Ascending aorta (tissue), 2 donors: ENCODE measurements around the gene LMF2. TPM values are rescaled to one million over a fixed set of nuclear protein-coding genes. Genes with fewer than 3 reads are reported as not detected.

Experiments used
- DNase-seq, 2 donors: peaks; one replicate each; pipeline ENCODE4 v3.0.0-alpha.2; 2019; ENCODE audit warnings: low spot score in 2 of 2
- H3K27ac ChIP-seq, 2 donors: fragments of 200-600 bp; sonication (generic); one replicate each; pipeline ENCODE4 v1.5.1; 2016 to 2017; ENCODE audit warnings: mild to moderate bottlenecking in 1 of 2
- H3K27me3 ChIP-seq: fragments of 200-600 bp; sonication (generic); one replicate; pipeline ENCODE4 v1.5.1; 2017
- H3K36me3 ChIP-seq, 2 donors: fragments of 200-600 bp; sonication (generic); one replicate each; pipeline ENCODE4 v1.5.1; 2016
- H3K4me1 ChIP-seq, 2 donors: fragments of 200-600 bp; sonication (generic); one replicate each; pipeline ENCODE4 v1.5.1; 2016 to 2017; ENCODE audit warnings: mild to moderate bottlenecking in 1 of 2
- H3K4me3 ChIP-seq, 2 donors: fragments of 200-600 bp; sonication (generic); one replicate each; pipeline ENCODE4 v1.5.1; 2016 to 2017; ENCODE audit warnings: mild to moderate bottlenecking in 1 of 2
- H3K9me3 ChIP-seq, 2 donors: fragments of 200-600 bp; sonication (generic); one replicate each; pipeline ENCODE4 v1.5.1; 2016
- intact Hi-C: fragments of 100-400 bp; cut with DNase I; formaldehyde crosslinking; loops from one replicate; pipeline ENCODE4 v1.15.1; 2023
- total RNA-seq: library from RNA; depleted of rRNA; stranded (reverse); fragments of >200 nt; gene quantifications from one replicate; pipeline ENCODE4 v1.1.0, GENCODE V29; 2016
- TF ChIP-seq, protein P1 (sequence below), 3 experiments: fragments of 200-600 bp in 2 of 3; fragments of 450-650 bp in 1 of 3; sonication (generic) in 2 of 3; IDR thresholded peaks; one replicate each; pipeline ENCODE4 v1.5.1; 2016 to 2019; ENCODE audit warnings: antibody characterized with exemption in 3 of 3, mild to moderate bottlenecking in 1 of 3, moderate library complexity in 1 of 3

The LMF2 gene
- total RNA-seq, 1 donor from 2014 or later = 119 TPM

DNA sequence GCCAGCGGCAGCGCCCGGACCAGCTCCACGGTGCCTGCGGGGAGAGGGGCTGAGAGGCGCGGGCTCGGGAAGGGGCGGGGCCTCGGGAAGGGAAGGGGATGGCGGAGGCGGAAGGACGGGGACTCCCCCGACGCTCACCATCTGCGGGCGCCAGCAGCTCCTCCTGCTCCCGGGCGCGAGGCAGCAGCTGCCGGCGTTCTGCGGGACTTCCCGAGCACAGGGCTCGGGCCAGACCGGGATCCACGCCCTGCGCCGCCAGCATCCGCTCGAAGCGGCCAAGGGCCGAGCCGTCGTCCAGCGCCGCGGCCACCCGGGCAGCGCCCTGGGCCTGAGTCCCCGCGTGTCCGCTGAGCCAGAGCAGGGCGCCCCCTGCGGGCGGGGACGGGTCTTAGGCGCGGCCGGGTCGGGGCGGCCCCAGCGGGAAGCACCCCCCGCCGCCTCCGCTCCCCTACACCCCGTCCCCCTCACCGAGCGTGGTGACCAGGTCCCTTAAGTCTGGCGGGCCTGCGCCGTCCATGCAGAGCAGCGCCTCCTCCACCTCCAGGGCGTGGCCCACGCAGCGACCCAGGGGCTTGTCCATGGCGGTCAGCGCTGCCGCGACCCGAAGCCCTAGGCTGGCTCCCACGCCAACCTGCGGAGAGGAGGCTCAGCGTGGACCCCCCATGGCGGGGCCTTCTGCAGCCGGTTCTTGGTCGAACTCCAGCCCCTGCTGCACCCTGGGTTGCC, 18.8 kb upstream of the LMF2 start:
- peak in 1 of 2 donors; percentile 87 for DNase-seq
- peak overlapping the region; percentile 75 to 79 for H3K4me3 ChIP-seq
- H3K4me1 ChIP-seq = peaks cover 8 to 28% of the 10 kb centered on the region in 2 donors
- no peaks in the 10 kb centered on the region for H3K9me3 ChIP-seq
- peaks cover 3% of the 10 kb centered on the region for H3K27me3 ChIP-seq
- intact Hi-C loops = loop anchor here (1.0 to 5.0 kb wide), 2 partner anchors 36 to 101 kb away; partner anchors contain the start of genes ARSA and SYCE3
- TF ChIP-seq, protein P1, sequence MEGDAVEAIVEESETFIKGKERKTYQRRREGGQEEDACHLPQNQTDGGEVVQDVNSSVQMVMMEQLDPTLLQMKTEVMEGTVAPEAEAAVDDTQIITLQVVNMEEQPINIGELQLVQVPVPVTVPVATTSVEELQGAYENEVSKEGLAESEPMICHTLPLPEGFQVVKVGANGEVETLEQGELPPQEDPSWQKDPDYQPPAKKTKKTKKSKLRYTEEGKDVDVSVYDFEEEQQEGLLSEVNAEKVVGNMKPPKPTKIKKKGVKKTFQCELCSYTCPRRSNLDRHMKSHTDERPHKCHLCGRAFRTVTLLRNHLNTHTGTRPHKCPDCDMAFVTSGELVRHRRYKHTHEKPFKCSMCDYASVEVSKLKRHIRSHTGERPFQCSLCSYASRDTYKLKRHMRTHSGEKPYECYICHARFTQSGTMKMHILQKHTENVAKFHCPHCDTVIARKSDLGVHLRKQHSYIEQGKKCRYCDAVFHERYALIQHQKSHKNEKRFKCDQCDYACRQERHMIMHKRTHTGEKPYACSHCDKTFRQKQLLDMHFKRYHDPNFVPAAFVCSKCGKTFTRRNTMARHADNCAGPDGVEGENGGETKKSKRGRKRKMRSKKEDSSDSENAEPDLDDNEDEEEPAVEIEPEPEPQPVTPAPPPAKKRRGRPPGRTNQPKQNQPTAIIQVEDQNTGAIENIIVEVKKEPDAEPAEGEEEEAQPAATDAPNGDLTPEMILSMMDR (IDR thresholded peaks at IDR 0.05) = peak; percentile 38 to 57 (median 48)
- H3K27ac ChIP-seq = peak overlapping the region; percentile 85 to 93
- H3K36me3 ChIP-seq = peaks cover 8 to 29% of the 10 kb centered on the region in 2 donors

DNA sequence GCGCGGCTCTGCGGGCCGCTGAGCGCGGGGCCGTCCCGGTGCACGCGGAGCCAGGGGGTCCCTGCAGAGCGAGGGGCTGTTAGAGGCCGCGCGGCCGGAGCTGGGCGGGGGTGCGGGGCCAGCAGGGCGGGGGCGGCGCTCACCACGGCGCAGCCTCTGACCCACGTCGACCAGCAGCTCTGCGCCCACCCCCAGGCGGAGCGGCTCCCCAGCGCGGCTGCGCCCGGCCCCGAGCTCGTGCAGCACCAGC, 18.3 kb upstream of the LMF2 start:
- DNase-seq = no peak
- H3K36me3 ChIP-seq = peaks cover 13 to 34% of the 10 kb centered on the region in 2 donors
- H3K27me3 ChIP-seq = no peaks in the 10 kb centered on the region
- H3K9me3 ChIP-seq = no peaks in the 10 kb centered on the region
- H3K4me1 ChIP-seq = peaks cover 6 to 23% of the 10 kb centered on the region in 2 donors
- H3K27ac ChIP-seq = peak overlapping the region; percentile 85 to 93
- peak overlapping the region; percentile 75 to 79 for H3K4me3 ChIP-seq
- intact Hi-C loops = loop anchor here (1.0 to 5.0 kb wide), 4 partner anchors 17 to 102 kb away; partner anchors contain the start of genes ARSA, CHKB, NCAPH2 and SYCE3
- TF ChIP-seq, protein P1 (IDR thresholded peaks at IDR 0.05) = no peak

DNA sequence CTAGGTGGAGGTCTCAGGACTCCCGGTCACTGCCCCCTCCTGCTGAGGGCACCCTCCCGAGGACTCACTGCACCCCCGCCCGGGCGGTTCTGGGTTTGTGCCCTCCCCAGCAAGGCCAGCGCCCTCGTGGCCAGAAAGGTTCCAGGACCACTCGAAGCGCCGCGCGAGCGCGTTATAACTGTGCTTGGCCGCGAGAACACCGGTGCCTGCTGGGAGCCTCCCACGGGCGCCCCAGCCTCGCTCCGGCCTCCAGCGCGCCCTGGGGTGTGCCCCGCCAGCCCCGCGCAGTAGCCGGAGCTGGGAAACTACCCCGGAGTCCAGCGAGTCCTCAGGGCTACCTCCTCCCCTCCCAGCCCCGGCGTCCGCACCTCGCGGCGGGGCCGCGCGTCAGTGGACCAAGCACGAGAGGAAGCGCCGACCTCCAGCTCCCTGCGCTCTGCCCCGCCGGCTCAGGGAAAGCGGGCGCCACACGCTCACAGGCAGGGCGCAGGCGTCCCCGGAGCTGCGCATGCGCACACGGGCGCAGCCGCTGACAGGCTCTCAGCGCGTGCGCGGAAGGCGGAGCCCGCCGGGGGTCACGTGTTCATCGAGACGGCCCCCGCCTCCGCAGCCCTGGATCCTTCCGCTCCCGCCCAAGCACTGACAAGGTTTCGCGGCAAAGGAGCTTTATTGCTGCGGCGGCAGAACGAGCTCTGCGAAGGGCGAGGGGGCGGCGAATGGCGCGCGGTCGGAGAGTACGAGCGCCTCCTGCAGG, 17.8 kb upstream of the LMF2 start, which contains the start of gene SCO2:
Gene SCO2 (minus strand): TSS at position 495 of the 754 bp plus-strand sequence. CDS start 1,187 bp downstream, outside the sequence.
- no peaks in the 10 kb centered on the region for H3K27me3 ChIP-seq
- H3K36me3 ChIP-seq = peaks cover 13 to 35% of the 10 kb centered on the region in 2 donors
- peak within 1 kb of the TSS; percentile 85 to 93 for H3K27ac ChIP-seq
- peak; percentile 77 to 97 for DNase-seq
- TF ChIP-seq, protein P1 (IDR thresholded peaks at IDR 0.05) = peak; percentile 47 to 54 (median 54)
- H3K4me1 ChIP-seq = peaks cover 6 to 19% of the 10 kb centered on the region in 2 donors
- H3K9me3 ChIP-seq = no peaks in the 10 kb centered on the region
- intact Hi-C loops = loop anchor here (1.0 to 5.0 kb wide), 3 partner anchors 17 to 102 kb away; partner anchors contain the start of genes ARSA, CHKB and NCAPH2
- H3K4me3 ChIP-seq = peak within 1 kb of the TSS; percentile 75 to 79

DNA sequence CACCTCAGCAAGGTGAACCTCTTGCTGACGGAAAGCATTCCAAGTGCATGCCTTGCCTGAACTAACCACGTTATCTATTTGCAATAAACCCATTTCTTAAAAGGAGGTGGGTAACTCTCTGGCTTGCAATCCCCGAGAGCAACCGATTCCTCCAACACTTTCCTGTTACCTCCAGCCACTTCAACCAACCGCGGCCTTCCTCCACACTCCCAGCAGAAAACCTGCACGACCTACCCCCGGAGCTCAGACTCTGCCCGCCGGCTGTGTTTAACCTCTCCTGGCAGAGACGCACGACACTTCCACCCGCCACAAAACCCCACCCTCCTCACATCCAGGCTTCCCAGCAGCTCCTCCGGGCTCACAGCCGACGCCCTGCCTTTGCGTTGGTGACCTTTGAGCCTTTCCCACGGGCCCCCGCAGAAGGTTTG, 17.2 kb upstream of the LMF2 start:
- peak overlapping the region; percentile 75 to 79 for H3K4me3 ChIP-seq
- H3K4me1 ChIP-seq = peaks cover 6 to 18% of the 10 kb centered on the region in 2 donors
- TF ChIP-seq, protein P1 (IDR thresholded peaks at IDR 0.05) = no peak
- H3K9me3 ChIP-seq = no peaks in the 10 kb centered on the region
- intact Hi-C loops = loop anchor here (1.0 to 5.0 kb wide), 3 partner anchors 16 to 103 kb away; partner anchors contain the start of genes ARSA, CHKB and NCAPH2
- H3K36me3 ChIP-seq = peaks cover 14 to 35% of the 10 kb centered on the region in 2 donors
- peak overlapping the region; percentile 85 to 93 for H3K27ac ChIP-seq
- H3K27me3 ChIP-seq = no peaks in the 10 kb centered on the region
- no peak for DNase-seq

DNA sequence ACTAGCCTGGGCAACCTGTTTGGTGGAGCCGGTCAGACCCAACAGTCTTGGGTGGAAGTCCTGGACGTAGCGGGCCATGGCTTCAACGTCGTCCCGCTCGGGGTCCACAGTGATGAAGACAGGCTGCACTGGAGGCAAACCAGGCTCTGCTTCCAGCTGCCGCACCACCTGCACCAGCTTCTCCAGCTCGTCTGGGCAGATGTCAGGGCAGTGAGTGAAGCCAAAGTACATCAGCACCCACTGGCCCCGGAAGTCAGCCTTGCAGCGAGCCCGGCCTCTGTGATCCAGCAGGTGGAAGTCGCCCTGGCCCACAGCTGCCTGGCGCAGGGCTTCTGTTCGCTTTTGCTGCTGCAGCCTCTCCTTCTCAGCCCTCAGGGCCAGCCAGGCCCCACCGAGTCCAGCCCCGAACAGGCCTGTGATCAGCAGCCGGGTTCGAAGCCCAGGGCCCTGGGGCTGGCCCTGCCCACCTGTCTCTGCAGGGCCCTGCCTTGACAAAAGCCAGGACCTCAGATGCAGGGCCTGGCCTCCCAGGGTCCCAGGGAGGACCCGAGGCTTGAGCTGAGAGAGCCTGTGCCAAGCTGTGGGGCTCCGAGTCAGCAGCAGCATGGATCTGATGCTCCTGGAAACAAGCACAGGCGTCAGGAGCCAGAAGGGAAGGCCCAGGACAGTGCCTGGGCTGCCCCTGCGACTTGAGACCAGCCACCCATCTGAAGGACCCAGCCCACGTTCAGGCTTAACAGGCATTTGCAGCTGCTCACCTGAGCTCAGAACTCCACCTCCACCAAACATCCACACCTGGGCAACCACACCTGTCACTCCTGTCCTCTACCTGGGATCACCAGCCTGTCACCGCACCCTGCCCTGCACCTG, 16.5 kb upstream of the LMF2 start:
- Histone ChIP-seq H3K4me3 (peak overlapping the region; percentile 75 to 79), H3K36me3 (peaks cover 21 to 42% of the 10 kb centered on the region in 2 donors), H3K27me3 (no peaks in the 10 kb centered on the region), H3K9me3 (no peaks in the 10 kb centered on the region), H3K27ac (no peak overlapping the region), H3K4me1 (peaks cover 6 to 16% of the 10 kb centered on the region in 2 donors)
- DNase-seq = no peak
- intact Hi-C loops = no loop called here
- TF ChIP-seq, protein P1 (IDR thresholded peaks at IDR 0.05) = no peak
